ENCODE results near the gene ITGAE. TPM values are rescaled to one million over a fixed set of nuclear protein-coding genes. Genes with fewer than 3 reads are reported as not detected.
A peak's percentile ranks its signal among the peaks of the same experiment; 100 is the strongest.

The ITGAE gene
- total RNA-seq, 1 donor from 2014 or later, result 17.1 TPM

- Histone ChIP-seq H3K36me3 (ENCODE audit: control insufficient read depth, insufficient read depth, low read length) (peaks cover 15% of the 10 kb centered on the region), H3K4me3 (ENCODE audit: low read depth, low read length) (peak overlapping the region; percentile 89), H3K27me3 (ENCODE audit: control insufficient read depth, insufficient read depth, low read length) (no peaks in the 10 kb centered on the region)
- DNase-seq (ENCODE audit: low read depth) (no peak), FAIRE-seq (no peak)
- TF ChIP-seq, protein P1, sequence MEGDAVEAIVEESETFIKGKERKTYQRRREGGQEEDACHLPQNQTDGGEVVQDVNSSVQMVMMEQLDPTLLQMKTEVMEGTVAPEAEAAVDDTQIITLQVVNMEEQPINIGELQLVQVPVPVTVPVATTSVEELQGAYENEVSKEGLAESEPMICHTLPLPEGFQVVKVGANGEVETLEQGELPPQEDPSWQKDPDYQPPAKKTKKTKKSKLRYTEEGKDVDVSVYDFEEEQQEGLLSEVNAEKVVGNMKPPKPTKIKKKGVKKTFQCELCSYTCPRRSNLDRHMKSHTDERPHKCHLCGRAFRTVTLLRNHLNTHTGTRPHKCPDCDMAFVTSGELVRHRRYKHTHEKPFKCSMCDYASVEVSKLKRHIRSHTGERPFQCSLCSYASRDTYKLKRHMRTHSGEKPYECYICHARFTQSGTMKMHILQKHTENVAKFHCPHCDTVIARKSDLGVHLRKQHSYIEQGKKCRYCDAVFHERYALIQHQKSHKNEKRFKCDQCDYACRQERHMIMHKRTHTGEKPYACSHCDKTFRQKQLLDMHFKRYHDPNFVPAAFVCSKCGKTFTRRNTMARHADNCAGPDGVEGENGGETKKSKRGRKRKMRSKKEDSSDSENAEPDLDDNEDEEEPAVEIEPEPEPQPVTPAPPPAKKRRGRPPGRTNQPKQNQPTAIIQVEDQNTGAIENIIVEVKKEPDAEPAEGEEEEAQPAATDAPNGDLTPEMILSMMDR (IDR thresholded peaks at IDR 0.05; ENCODE audit: insufficient read depth, low read length, severe bottlenecking), result no peak
Measured at GRCh38 chr17:3669085-3669347, 132.0 kb downstream of the ITGAE start.

DNA sequence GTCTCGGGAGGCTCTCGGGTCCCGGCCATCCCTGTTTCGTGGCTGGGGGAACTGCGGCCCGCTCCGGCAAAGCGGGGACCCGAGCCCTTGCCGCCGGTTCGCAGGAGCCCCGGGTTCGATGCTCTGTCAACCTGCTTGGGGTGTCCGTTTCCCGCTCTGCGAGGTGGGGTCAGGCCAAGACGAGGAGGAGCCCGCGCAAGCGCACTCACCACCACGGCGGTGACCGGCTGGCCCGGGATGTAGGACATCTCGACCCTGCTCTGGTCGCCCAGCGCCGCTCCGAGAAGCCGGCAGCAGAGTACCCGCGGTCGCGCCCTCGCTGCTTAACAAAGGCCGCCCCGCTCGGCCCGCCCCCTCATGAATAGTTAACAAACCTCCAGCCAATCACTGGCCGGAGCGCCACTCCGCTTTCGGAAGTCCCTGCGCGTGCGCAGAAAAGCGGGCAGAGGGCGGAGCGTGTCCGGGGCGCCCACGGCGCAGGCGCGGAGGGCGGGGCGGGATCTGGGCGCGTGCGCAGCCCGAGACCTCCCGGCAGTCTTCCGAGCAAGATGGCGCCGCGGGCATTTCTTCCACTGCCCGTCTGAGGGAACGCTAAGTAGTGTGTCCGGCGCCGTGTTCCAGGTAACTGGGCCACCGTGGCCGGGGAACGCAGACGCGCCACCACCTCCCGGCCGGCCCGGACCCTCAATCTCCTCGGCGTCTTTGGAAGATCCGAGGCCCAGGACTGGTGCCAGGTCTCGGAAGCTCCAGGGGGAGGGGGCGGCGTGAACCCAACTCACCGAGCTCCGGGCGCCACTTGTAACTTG is 132.5 kb downstream of the ITGAE start, which contains the start of the genes EMC6 and TAX1BP3:
Gene EMC6, plus strand, starts transcription at position 534 of the 806 bp plus-strand sequence. CDS start 335 bp downstream, outside the sequence.
Gene TAX1BP3, minus strand, starts transcription at position 300 of the 806 bp plus-strand sequence. Its CDS starts 52 bp downstream, at position 248.
- FAIRE-seq (no peak), DNase-seq (ENCODE audit: low read depth) (peak; percentile 91)
- Histone ChIP-seq H3K36me3 (ENCODE audit: control insufficient read depth, insufficient read depth, low read length) (peaks cover 21% of the 10 kb centered on the region), H3K4me3 (ENCODE audit: low read depth, low read length) (peak within 1 kb of the TSS; percentile 89), H3K27me3 (ENCODE audit: control insufficient read depth, insufficient read depth, low read length) (no peaks in the 10 kb centered on the region)
- TF ChIP-seq, protein P1 (IDR thresholded peaks at IDR 0.05; ENCODE audit: insufficient read depth, low read length, severe bottlenecking), result no peak

GRCh38 chr17:3667366-3668278 is 133.4 kb downstream of the ITGAE start:
- TF ChIP-seq, protein P1 (IDR thresholded peaks at IDR 0.05; ENCODE audit: insufficient read depth, low read length, severe bottlenecking), result no peak
- peak overlapping the region; percentile 89 for H3K4me3 ChIP-seq (ENCODE audit: low read depth, low read length)
- H3K27me3 ChIP-seq (ENCODE audit: control insufficient read depth, insufficient read depth, low read length), result no peaks in the 10 kb centered on the region
- peaks cover 22% of the 10 kb centered on the region for H3K36me3 ChIP-seq (ENCODE audit: control insufficient read depth, insufficient read depth, low read length)
- no peak for FAIRE-seq
- peak; percentile 80 for DNase-seq (ENCODE audit: low read depth)

DNA sequence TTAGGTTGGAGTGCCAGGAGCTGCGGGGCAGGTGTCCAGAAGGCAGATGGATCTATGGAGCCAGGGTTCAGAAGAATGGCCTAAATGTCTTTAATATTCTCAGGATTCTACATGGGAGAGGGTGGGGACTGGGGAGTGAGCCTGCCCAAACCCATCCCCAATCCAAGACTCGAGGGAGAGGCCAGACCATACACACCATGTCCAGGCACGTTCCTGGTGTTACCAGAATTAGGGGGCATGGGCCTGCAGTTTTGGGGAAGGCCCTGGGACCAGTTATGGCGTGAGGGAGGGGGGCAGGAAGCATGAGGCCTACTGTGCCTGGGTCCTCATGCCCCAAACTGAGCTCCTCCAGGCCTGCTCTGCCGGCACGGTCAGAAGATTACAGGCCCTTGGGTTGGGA is 134.5 kb downstream of the ITGAE start:
- FAIRE-seq, result peak; percentile 82
- DNase-seq (ENCODE audit: low read depth), result peak; percentile 65
- TF ChIP-seq, protein P1 (IDR thresholded peaks at IDR 0.05; ENCODE audit: insufficient read depth, low read length, severe bottlenecking), result no peak
- Histone ChIP-seq H3K27me3 (ENCODE audit: control insufficient read depth, insufficient read depth, low read length) (no peaks in the 10 kb centered on the region), H3K36me3 (ENCODE audit: control insufficient read depth, insufficient read depth, low read length) (peaks cover 25% of the 10 kb centered on the region), H3K4me3 (ENCODE audit: low read depth, low read length) (peak overlapping the region; percentile 19)

- no peak for DNase-seq (ENCODE audit: low read depth)
- TF ChIP-seq, protein P1 (IDR thresholded peaks at IDR 0.05; ENCODE audit: insufficient read depth, low read length, severe bottlenecking), result no peak
- FAIRE-seq, result no peak
- Histone ChIP-seq H3K27me3 (ENCODE audit: control insufficient read depth, insufficient read depth, low read length) (no peaks in the 10 kb centered on the region), H3K36me3 (ENCODE audit: control insufficient read depth, insufficient read depth, low read length) (peaks cover 25% of the 10 kb centered on the region), H3K4me3 (ENCODE audit: low read depth, low read length) (no peak overlapping the region)
Measured at GRCh38 chr17:3665834-3666233, 135.2 kb downstream of the ITGAE start.

Other genes starting within 250 kb of the ITGAE start
- gene TRPV3, start 243.4 kb downstream of the ITGAE start, total RNA-seq, result 0.79 and 1.2 TPM in 2 replicates
- 1.6 and 2.0 TPM in 2 replicates for gene TRPV1, start 191.8 kb downstream of the ITGAE start, total RNA-seq
- 7.6 and 9.0 TPM in 2 replicates for gene SHPK, start 164.9 kb downstream of the ITGAE start, total RNA-seq
- gene CTNS, start 164.4 kb downstream of the ITGAE start, total RNA-seq, result 15.0 and 31.3 TPM in 2 replicates
- 150 and 200 TPM in 2 replicates for gene TAX1BP3, start 132.6 kb downstream of the ITGAE start, total RNA-seq
- 21.3 and 26.1 TPM in 2 replicates for gene EMC6, start 132.4 kb downstream of the ITGAE start, total RNA-seq
- gene P2RX5, start 105.0 kb downstream of the ITGAE start, total RNA-seq, result 0.38 and 0.53 TPM in 2 replicates
- 0.53 and 0.64 TPM in 2 replicates for gene HASPIN, start 77.3 kb downstream of the ITGAE start, total RNA-seq
- 8.2 and 13.7 TPM in 2 replicates for gene NCBP3, start 45.1 kb upstream of the ITGAE start, total RNA-seq
- 2.7 and 3.4 TPM in 2 replicates for gene CAMKK1, start 91.9 kb upstream of the ITGAE start, total RNA-seq
- gene P2RX1, start 115.3 kb upstream of the ITGAE start, total RNA-seq, result not detected in 2 replicates
- gene ATP2A3, start 163.2 kb upstream of the ITGAE start, total RNA-seq, result under 0.01 and 0.13 TPM in 2 replicates

All from bronchial epithelial cell (primary cell).